GM12801 (cell line): ENCODE data around the gene RRBP1.

ENCODE experiments used
- CTCF ChIP-seq: IDR thresholded peaks from one replicate; pipeline ENCODE4 v1.5.1; 2011; ENCODE audit warnings: control low read depth; ENCODE audit not compliant: insufficient read length; ENCODE audit errors: extremely low read depth

Gene RRBP1

GRCh38 chr20:17609811-17610377 lies 72.1 kb downstream of the RRBP1 start:
- TF ChIP-seq CTCF: no peak

DNA sequence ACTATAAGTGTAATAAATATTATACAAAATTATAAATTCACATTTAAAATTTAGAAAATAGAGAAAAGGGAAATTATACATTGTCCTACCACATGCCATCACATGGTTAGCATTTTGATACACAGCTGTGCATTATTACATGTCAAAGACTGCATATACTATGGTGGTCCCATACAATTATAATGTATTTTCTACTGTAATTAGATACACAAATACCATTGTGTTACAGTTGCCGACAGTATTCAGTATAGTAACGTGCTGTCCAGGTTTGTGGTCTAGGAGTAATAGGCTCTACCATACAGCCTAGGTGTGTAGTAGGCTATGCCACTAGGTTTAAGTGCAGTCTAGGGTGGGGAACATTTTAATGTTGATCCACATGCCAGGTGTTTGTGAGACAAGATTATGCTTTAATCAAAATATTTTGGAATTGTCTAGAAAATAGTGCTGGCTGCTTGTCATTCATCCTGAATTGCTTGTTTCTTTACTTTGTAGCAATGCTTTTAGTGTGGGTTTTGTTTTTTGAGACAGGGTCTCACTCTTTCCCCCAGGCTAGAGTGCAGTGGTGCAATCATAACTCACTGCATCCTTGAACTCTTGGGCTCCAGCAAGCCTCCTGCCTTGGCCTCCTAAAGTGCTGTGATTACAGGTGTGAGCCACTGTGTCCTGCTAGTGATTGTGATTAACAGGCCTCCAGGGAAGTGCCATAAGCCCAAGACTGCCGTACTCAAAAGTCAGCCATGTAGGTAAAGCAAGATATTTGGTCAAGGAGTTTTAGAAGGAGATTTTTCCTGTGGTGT lies 73.1 kb downstream of the RRBP1 start:
- no peak for TF ChIP-seq CTCF

DNA sequence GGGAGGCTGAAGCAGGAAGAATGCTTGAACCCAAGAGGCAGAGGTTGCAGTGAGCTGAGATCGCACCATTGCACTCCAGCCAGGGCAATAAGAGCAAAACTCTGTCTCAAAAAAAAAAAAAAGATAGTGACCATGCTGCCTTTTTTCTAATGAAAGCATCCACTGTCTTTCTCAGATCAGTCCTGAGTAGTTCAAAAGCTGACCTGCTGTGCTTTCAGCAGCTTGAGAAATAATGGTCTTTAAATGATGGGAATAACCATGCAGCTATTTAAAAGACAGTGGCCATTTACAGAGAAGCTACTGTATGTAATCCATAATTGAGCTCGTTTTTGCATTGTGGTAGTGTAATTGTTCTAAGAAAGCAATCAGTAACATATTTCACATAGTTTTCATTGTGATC lies 76.0 kb downstream of the RRBP1 start:
- no peak for TF ChIP-seq CTCF

DNA sequence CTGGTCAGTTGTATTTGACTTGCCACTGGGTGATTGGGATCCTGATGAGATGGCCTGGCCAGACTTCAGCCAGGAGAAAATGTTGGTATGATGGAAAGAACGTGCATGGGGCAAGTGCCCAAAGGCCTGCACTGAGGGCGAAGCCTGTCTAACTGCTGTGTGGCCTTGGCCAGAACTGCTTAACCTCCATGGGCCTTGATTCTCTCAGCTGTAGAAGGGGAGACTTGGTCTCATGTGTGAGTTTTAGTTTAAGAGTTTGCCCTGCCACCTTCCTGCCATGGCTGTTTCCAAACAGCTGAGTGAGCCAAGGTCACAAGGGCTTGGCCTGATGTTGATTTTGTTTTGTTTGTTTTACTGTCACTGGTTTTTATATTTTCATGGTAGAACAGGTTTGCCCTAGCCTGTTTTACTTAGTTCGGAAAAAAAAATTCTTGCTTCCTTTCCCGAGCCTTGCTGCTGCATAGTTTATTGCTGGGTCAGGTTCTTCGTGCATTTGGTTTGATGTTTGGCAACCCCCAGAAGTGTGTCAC lies 76.8 kb downstream of the RRBP1 start:
- TF ChIP-seq CTCF: no peak

GRCh38 chr20:17602493-17602892 lies 79.5 kb downstream of the RRBP1 start:
- no peak for TF ChIP-seq CTCF

- no peak for TF ChIP-seq CTCF
These were observed 80.1 kb downstream of the RRBP1 start for GRCh38 chr20:17601957-17602356.

- TF ChIP-seq CTCF: no peak
These were observed 84.0 kb downstream of the RRBP1 start for GRCh38 chr20:17598013-17598550.
